NCI-H1105 (cell line): ENCODE results near the gene C3orf22.
"Not testable (repeated sequence)": the region's sequence is repeated elsewhere in the genome, so short reads cannot be mapped to it uniquely, and the experiment has no call there.

Experiments used
- DNase-seq: peaks from one replicate; lab custom pipeline; 2025; lab: John Stamatoyannopoulos, UW

Gene C3orf22

GRCh38 chr3:126558336-126559071 is at the start of gene C3orf22:
Gene C3orf22 (minus strand): TSS chr3:126558932. CDS start chr3:126553390, 5,542 bp downstream.
- no peak for DNase-seq

GRCh38 chr3:126607214-126607908 is 48.6 kb upstream of the C3orf22 start:
- no peak for DNase-seq

GRCh38 chr3:126606001-126606400 is 47.3 kb upstream of the C3orf22 start:
- DNase-seq: no peak

GRCh38 chr3:126604691-126605090 is 46.0 kb upstream of the C3orf22 start:
- DNase-seq: no peak

GRCh38 chr3:126599101-126599500 is 40.4 kb upstream of the C3orf22 start:
- DNase-seq: no peak

- DNase-seq: not testable (repeated sequence)
Measured at GRCh38 chr3:126595479-126595878, 36.7 kb upstream of the C3orf22 start.

- DNase-seq: not testable (repeated sequence)
Measured at GRCh38 chr3:126591515-126591914, 32.8 kb upstream of the C3orf22 start.

GRCh38 chr3:126582311-126582710 is 23.6 kb upstream of the C3orf22 start:
- no peak for DNase-seq

GRCh38 chr3:126581569-126581968 is 22.8 kb upstream of the C3orf22 start:
- DNase-seq: no peak

GRCh38 chr3:126580746-126581145 is 22.0 kb upstream of the C3orf22 start:
- no peak for DNase-seq

GRCh38 chr3:126578702-126579101 is 20.0 kb upstream of the C3orf22 start:
- no peak for DNase-seq

- no peak for DNase-seq
Measured at GRCh38 chr3:126577261-126577660, 18.5 kb upstream of the C3orf22 start.

- no peak for DNase-seq
Measured at GRCh38 chr3:126573492-126574117, 14.9 kb upstream of the C3orf22 start.

GRCh38 chr3:126571078-126571477 is 12.3 kb upstream of the C3orf22 start:
- no peak for DNase-seq

- DNase-seq: no peak
Measured at GRCh38 chr3:126570103-126570541, 11.4 kb upstream of the C3orf22 start.

- no peak for DNase-seq
Measured at GRCh38 chr3:126569390-126569975, 10.8 kb upstream of the C3orf22 start.

- DNase-seq: no peak
Measured at GRCh38 chr3:126568776-126569342, 10.1 kb upstream of the C3orf22 start.

GRCh38 chr3:126567696-126568438 is 9.1 kb upstream of the C3orf22 start:
- no peak for DNase-seq

- DNase-seq: no peak
Measured at GRCh38 chr3:126562737-126563276, 4.1 kb upstream of the C3orf22 start.

GRCh38 chr3:126557761-126558160 is 971 bp downstream of the C3orf22 start:
- no peak for DNase-seq

- no peak for DNase-seq
Measured at GRCh38 chr3:126557415-126557745, 1.4 kb downstream of the C3orf22 start.
